ENCODE data around the gene TXNDC17.
"Not testable (repeated sequence)": the region's sequence is repeated elsewhere in the genome, so short reads cannot be mapped to it uniquely, and the experiment has no call there.

The TXNDC17 gene

GRCh38 chr17:6640536-6641246 lies at the start of gene TXNDC17, which contains the start of gene KIAA0753:
Gene TXNDC17 (plus strand): TSS chr17:6641060. CDS start chr17:6641083, 23 bp downstream.
Gene KIAA0753 (minus strand): TSS chr17:6640711. CDS start chr17:6635103, 5,608 bp downstream.
- peak; percentile 96 for DNase-seq (ENCODE audit: low read depth, low spot score)

GRCh38 chr17:6591599-6592158 lies 49.2 kb upstream of the TXNDC17 start:
- DNase-seq (ENCODE audit: low read depth, low spot score): no peak

GRCh38 chr17:6592173-6592572 lies 48.7 kb upstream of the TXNDC17 start:
- no peak for DNase-seq (ENCODE audit: low read depth, low spot score)

- not testable (repeated sequence) for DNase-seq (ENCODE audit: low read depth, low spot score)
These were observed 47.5 kb upstream of the TXNDC17 start for GRCh38 chr17:6593371-6593770.

- no peak for DNase-seq (ENCODE audit: low read depth, low spot score)
These were observed 44.8 kb upstream of the TXNDC17 start for GRCh38 chr17:6596081-6596480.

- no peak for DNase-seq (ENCODE audit: low read depth, low spot score)
These were observed 44.3 kb upstream of the TXNDC17 start for GRCh38 chr17:6596511-6596910.

- no peak for DNase-seq (ENCODE audit: low read depth, low spot score)
These were observed 43.9 kb upstream of the TXNDC17 start for GRCh38 chr17:6596941-6597340.

GRCh38 chr17:6597727-6598126 lies 43.1 kb upstream of the TXNDC17 start:
- DNase-seq (ENCODE audit: low read depth, low spot score): no peak

- DNase-seq (ENCODE audit: low read depth, low spot score): no peak
These were observed 41.5 kb upstream of the TXNDC17 start for GRCh38 chr17:6599364-6599763.

- DNase-seq (ENCODE audit: low read depth, low spot score): no peak
These were observed 38.7 kb upstream of the TXNDC17 start for GRCh38 chr17:6602141-6602540.

- DNase-seq (ENCODE audit: low read depth, low spot score): no peak
These were observed 37.0 kb upstream of the TXNDC17 start for GRCh38 chr17:6603744-6604325.

GRCh38 chr17:6605142-6605541 lies 35.7 kb upstream of the TXNDC17 start:
- DNase-seq (ENCODE audit: low read depth, low spot score): no peak

GRCh38 chr17:6608321-6608720 lies 32.5 kb upstream of the TXNDC17 start:
- DNase-seq (ENCODE audit: low read depth, low spot score): no peak

GRCh38 chr17:6610011-6610410 lies 30.8 kb upstream of the TXNDC17 start:
- DNase-seq (ENCODE audit: low read depth, low spot score): no peak

- DNase-seq (ENCODE audit: low read depth, low spot score): no peak
These were observed 29.6 kb upstream of the TXNDC17 start for GRCh38 chr17:6611231-6611630.

GRCh38 chr17:6623941-6624340 lies 16.9 kb upstream of the TXNDC17 start:
- no peak for DNase-seq (ENCODE audit: low read depth, low spot score)

- no peak for DNase-seq (ENCODE audit: low read depth, low spot score)
These were observed 14.2 kb upstream of the TXNDC17 start for GRCh38 chr17:6626616-6627015.

- no peak for DNase-seq (ENCODE audit: low read depth, low spot score)
These were observed 13.8 kb upstream of the TXNDC17 start for GRCh38 chr17:6627019-6627418.

- no peak for DNase-seq (ENCODE audit: low read depth, low spot score)
These were observed 10.5 kb upstream of the TXNDC17 start for GRCh38 chr17:6630390-6630789.

GRCh38 chr17:6632530-6632929 lies 8.3 kb upstream of the TXNDC17 start:
- DNase-seq (ENCODE audit: low read depth, low spot score): no peak

GRCh38 chr17:6633263-6633662 lies 7.6 kb upstream of the TXNDC17 start:
- no peak for DNase-seq (ENCODE audit: low read depth, low spot score)

- DNase-seq (ENCODE audit: low read depth, low spot score): no peak
These were observed 4.8 kb upstream of the TXNDC17 start for GRCh38 chr17:6636105-6636504.
